ENCODE results near the gene GBGT1.
A peak's percentile ranks its signal among the peaks of the same experiment; 100 is the strongest.

GBGT1 gene

GRCh38 chr9:133125941-133126696, 37.6 kb downstream of the GBGT1 start:
- DNase-seq (ENCODE audit: low read depth in 2 of 2), result no peak

- DNase-seq (ENCODE audit: low read depth in 2 of 2), result no peak
Measured at GRCh38 chr9:133124907-133125275, 38.8 kb downstream of the GBGT1 start.

- DNase-seq (ENCODE audit: low read depth in 2 of 2), result no peak
Measured at GRCh38 chr9:133124123-133124906, 39.4 kb downstream of the GBGT1 start.

- DNase-seq (ENCODE audit: low read depth in 2 of 2), result no peak
Measured at GRCh38 chr9:133122935-133123611, 40.6 kb downstream of the GBGT1 start.

GRCh38 chr9:133122605-133122934, 41.1 kb downstream of the GBGT1 start:
- no peak for DNase-seq (ENCODE audit: low read depth in 2 of 2)

GRCh38 chr9:133121915-133122550, 41.7 kb downstream of the GBGT1 start:
- no peak for DNase-seq (ENCODE audit: low read depth in 2 of 2)

- peak; percentile 78 to 82 for DNase-seq (ENCODE audit: low read depth in 2 of 2)
Measured at GRCh38 chr9:133121198-133121914, 42.4 kb downstream of the GBGT1 start, which contains the start of gene RALGDS. Gene RALGDS (minus strand): TSS chr9:133121240. CDS start chr9:133121154, 86 bp downstream.

GRCh38 chr9:133120501-133121197, 43.1 kb downstream of the GBGT1 start:
- DNase-seq (ENCODE audit: low read depth in 2 of 2), result no peak

- DNase-seq (ENCODE audit: low read depth in 2 of 2), result no peak
Measured at GRCh38 chr9:133119846-133120500, 43.7 kb downstream of the GBGT1 start.

GRCh38 chr9:133119103-133119845, 44.4 kb downstream of the GBGT1 start:
- DNase-seq (ENCODE audit: low read depth in 2 of 2), result no peak

GRCh38 chr9:133118568-133118967, 45.1 kb downstream of the GBGT1 start:
- DNase-seq (ENCODE audit: low read depth in 2 of 2), result no peak

- no peak for DNase-seq (ENCODE audit: low read depth in 2 of 2)
Measured at GRCh38 chr9:133118179-133118520, 45.6 kb downstream of the GBGT1 start.

GRCh38 chr9:133117271-133118178, 46.2 kb downstream of the GBGT1 start:
- DNase-seq (ENCODE audit: low read depth in 2 of 2), result no peak

- DNase-seq (ENCODE audit: low read depth in 2 of 2), result no peak
Measured at GRCh38 chr9:133116346-133117231, 47.1 kb downstream of the GBGT1 start.

- no peak for DNase-seq (ENCODE audit: low read depth in 2 of 2)
Measured at GRCh38 chr9:133115604-133116345, 47.9 kb downstream of the GBGT1 start.

GRCh38 chr9:133114886-133115603, 48.7 kb downstream of the GBGT1 start:
- DNase-seq (ENCODE audit: low read depth in 2 of 2), result no peak

Measured in stimulated activated CD8-positive, alpha-beta memory T cell treated with anti-CD3 and anti-CD28 coated beads, Interleukin-7, amount 100 ng/mL, for 1 hour (primary cell).